Endothelial cell of umbilical vein (primary cell): Measurements from ENCODE around the gene SOX12.

Experiments used
- POLR2A ChIP-seq: IDR thresholded peaks from 2 replicates; pipeline ENCODE4 v1.6.1; 2012; ENCODE audit warnings: low read depth, mild to moderate bottlenecking, control low read depth, low read length
- TF ChIP-seq, protein P1 (sequence below), 2 donors: IDR thresholded peaks; 1 replicate in 1 of 2; 2 replicates in 1 of 2; pipeline ENCODE4 v1.5.1; 2011; ENCODE audit warnings: low read length in 2 of 2, mild to moderate bottlenecking in 2 of 2, moderate library complexity in 2 of 2, control low read depth in 1 of 2, inconsistent platforms in 1 of 2, low read depth in 1 of 2; ENCODE audit not compliant: insufficient read depth in 1 of 2; ENCODE audit errors: extremely low read depth in 1 of 2

DNA sequence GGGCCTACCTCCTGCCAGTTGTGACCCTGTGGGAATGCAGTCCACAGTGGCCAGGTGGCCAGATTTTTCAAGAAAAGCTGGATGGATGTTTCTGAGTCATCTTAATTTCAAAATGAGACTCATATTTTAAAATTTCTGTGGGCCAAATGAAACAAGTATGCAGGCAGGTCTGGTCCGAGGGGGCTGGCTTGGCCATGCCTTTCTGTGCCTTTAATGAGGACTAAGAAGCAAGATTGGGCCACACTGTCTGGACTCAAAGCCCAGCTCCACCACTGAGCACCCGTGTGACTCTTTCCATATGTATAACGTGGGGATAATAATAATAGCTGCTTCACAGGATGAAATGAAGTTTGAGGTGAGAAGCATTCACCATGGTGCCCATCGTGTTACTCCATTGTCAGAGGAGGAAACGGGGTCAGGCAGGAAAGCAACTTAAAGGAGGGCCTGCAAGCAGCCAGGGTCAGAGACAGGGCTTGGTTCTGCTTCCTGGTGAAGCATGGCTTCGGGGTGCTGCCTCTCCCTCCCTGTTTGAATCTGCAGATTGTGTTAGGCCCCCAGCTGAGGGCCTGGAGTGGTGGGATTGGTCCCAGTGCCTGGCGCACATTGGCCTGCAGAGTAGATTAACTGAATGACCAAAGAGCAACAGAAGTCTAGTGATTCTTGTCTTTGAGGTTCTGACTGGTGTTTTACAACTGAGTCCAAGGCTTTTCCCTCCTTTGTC is 3.8 kb downstream of the SOX12 start:
- TF ChIP-seq, protein P1, sequence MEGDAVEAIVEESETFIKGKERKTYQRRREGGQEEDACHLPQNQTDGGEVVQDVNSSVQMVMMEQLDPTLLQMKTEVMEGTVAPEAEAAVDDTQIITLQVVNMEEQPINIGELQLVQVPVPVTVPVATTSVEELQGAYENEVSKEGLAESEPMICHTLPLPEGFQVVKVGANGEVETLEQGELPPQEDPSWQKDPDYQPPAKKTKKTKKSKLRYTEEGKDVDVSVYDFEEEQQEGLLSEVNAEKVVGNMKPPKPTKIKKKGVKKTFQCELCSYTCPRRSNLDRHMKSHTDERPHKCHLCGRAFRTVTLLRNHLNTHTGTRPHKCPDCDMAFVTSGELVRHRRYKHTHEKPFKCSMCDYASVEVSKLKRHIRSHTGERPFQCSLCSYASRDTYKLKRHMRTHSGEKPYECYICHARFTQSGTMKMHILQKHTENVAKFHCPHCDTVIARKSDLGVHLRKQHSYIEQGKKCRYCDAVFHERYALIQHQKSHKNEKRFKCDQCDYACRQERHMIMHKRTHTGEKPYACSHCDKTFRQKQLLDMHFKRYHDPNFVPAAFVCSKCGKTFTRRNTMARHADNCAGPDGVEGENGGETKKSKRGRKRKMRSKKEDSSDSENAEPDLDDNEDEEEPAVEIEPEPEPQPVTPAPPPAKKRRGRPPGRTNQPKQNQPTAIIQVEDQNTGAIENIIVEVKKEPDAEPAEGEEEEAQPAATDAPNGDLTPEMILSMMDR (IDR thresholded peaks at IDR 0.05; ENCODE audit: extremely low read depth in 1 of 2, insufficient read depth in 1 of 2, low read depth in 1 of 2, low read length in 2 of 2): no peak
- TF ChIP-seq POLR2A: no peak
